ENCODE results near the gene PRDM12.
A peak's percentile ranks its signal among the peaks of the same experiment; 100 is the strongest.

The PRDM12 gene

DNA sequence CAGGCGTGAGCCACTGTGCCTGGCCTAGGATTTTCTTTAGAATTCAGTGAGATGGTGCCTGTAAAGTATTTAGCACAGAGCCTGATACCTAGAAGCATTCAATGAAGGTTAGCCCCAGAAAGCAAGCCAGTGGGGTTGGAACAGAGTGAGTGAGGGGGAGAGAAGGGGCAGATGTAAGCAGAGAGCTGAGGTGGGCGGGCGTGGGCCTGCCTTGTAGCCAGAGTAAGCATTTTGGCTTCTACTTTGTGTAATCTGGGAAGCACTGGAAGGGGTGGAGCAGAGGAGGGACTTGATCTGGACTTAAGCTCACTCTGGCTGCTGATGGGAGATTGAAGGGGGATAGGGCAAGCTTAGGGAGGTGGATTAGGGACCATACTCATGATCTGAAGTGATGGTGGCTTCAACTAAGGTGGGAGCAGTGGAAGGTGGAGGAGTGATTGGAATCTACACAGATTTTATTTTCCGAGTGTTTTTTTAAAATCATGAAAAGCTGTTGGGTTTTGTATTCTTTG lies 31.8 kb downstream of the PRDM12 start:
- TF ChIP-seq, protein P1, sequence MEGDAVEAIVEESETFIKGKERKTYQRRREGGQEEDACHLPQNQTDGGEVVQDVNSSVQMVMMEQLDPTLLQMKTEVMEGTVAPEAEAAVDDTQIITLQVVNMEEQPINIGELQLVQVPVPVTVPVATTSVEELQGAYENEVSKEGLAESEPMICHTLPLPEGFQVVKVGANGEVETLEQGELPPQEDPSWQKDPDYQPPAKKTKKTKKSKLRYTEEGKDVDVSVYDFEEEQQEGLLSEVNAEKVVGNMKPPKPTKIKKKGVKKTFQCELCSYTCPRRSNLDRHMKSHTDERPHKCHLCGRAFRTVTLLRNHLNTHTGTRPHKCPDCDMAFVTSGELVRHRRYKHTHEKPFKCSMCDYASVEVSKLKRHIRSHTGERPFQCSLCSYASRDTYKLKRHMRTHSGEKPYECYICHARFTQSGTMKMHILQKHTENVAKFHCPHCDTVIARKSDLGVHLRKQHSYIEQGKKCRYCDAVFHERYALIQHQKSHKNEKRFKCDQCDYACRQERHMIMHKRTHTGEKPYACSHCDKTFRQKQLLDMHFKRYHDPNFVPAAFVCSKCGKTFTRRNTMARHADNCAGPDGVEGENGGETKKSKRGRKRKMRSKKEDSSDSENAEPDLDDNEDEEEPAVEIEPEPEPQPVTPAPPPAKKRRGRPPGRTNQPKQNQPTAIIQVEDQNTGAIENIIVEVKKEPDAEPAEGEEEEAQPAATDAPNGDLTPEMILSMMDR (conservative IDR thresholded peaks at IDR 0.05; ENCODE audit: control insufficient read depth, insufficient read depth, low read depth, low read length): no peak
- no peak overlapping the region for H3K4me3 ChIP-seq (ENCODE audit: control insufficient read depth, low read depth, low read length)
- no peak for DNase-seq (ENCODE audit: low read depth)

DNA sequence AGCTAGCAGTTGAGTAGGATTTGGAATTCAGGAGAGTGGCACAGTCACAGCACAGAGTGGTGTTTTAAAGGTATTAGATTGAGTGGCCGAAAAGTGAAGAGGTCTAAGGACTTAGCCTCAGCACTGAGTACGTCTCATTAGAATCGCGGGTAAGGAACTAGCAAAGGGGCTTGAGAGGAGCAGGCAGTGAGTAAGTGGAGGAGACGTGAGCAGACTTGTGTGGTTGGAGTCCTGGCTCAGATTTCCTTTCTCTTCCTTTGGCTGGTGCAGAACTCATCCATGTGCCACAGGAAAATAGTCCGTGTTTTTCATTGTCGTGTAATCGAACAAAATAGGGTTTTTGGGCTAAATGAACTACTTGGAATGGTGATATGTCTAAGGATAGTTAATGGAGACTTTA lies 32.6 kb downstream of the PRDM12 start:
- TF ChIP-seq, protein P1 (conservative IDR thresholded peaks at IDR 0.05; ENCODE audit: control insufficient read depth, insufficient read depth, low read depth, low read length): no peak
- no peak for DNase-seq (ENCODE audit: low read depth)
- H3K4me3 ChIP-seq (ENCODE audit: control insufficient read depth, low read depth, low read length): no peak overlapping the region

DNA sequence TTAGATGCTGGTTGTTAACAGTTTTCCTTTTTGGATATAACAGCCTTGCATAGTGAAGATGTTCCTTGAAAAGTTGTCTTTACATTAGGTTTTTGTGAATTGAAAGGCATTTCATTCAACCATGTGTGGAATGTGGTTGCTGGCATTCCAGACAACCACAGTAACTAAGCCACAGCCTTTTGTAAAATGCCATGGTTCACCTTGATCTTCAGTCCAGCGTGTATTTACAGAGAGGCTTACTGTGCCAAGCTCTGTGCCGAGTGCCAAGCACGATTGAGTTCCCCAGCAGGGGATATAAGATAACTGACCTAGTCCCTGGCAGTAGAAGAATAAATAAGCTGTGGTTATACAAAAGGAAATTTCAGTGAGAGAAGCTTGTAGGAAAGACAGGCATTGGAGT lies 34.1 kb downstream of the PRDM12 start:
- TF ChIP-seq, protein P1 (conservative IDR thresholded peaks at IDR 0.05; ENCODE audit: control insufficient read depth, insufficient read depth, low read depth, low read length): no peak
- DNase-seq (ENCODE audit: low read depth): no peak
- no peak overlapping the region for H3K4me3 ChIP-seq (ENCODE audit: control insufficient read depth, low read depth, low read length)

DNA sequence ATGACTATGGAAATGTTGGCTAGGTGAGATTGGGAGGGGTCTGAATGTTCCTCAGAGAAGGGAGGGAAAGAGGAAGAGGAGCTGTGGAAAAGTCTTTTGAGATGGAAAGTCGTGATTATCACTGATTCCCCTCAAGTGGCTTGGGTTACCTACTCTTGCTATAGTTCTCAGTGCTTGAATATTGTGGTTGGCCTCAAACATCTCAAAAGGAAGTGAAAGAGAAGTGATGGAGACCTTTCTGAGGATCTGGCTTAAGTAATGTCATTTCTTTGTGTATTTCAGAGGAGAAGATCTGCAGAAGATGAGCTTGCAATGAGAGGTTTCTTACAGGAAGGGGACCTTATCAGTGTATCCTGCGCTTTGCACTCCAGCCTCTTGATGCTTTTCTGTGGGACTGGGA lies 34.7 kb downstream of the PRDM12 start:
- no peak overlapping the region for H3K4me3 ChIP-seq (ENCODE audit: control insufficient read depth, low read depth, low read length)
- TF ChIP-seq, protein P1 (conservative IDR thresholded peaks at IDR 0.05; ENCODE audit: control insufficient read depth, insufficient read depth, low read depth, low read length): no peak
- no peak for DNase-seq (ENCODE audit: low read depth)

DNA sequence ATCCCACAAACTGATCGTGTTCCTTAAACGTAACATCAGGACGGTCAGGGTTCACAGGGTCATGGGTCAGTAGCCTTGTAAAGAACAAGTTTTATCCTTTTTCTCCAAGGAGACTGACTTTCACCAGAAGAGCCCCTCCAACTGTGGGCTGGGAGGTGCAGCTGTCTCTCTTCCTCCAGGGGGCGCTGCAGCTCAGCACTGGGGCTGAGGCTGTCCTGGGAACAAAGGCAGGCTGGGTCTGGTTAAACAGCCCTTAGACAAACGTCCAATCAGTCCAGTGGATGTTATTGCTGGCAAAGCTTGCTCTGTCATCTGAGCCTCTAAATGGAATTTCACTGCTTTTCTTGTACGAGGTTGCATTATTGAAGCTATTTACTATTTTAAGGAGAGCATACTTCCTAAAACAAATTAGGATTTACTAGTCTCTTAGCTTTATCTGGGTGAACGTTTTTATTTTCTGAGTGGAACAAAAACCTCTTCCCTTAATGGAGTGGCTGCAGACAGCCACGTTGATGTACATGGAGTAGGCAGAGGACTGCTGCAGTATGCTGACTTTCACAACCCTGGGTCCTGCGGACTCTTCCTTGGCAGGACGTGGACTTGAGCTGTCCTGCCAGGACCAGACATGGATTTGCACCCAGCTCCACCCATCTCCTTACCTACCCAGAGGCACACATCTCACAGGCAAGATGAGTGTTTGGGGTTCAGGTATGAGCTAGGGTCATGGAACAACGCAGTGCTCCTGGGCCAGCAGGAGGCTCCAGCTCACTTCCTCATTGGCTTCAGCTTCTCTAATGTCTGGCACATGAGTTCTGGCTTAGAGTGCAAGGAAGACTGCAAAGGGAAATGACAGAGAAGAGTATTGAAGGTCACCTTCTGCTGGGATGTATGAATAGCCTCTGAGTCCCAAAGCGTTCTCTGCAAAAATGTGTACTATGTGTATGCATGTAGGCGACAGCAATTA lies 36.9 kb downstream of the PRDM12 start:
- TF ChIP-seq, protein P1 (conservative IDR thresholded peaks at IDR 0.05; ENCODE audit: control insufficient read depth, insufficient read depth, low read depth, low read length): peak; percentile 98
- no peak overlapping the region for H3K4me3 ChIP-seq (ENCODE audit: control insufficient read depth, low read depth, low read length)
- DNase-seq (ENCODE audit: low read depth): peak; percentile 83

DNA sequence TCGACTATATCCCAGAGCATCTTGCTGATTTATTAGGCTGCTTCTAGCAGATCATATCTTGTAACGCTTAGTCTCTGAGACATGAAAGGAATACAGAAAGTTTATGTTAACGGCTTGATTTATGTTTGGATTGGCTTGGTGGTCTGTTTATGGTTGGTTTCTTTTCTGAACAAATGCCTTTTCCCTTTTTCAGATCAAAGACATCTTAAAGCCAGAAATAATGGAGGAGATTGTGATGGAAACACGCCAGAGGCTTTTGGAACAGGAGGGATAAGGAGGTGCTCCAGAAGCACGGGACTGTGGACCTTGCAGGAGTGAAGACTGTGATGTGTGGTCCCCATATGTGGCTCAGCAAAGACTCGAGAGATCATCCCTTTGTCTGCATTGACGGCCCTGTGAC lies 39.1 kb downstream of the PRDM12 start:
- H3K4me3 ChIP-seq (ENCODE audit: control insufficient read depth, low read depth, low read length): no peak overlapping the region
- no peak for DNase-seq (ENCODE audit: low read depth)
- TF ChIP-seq, protein P1 (conservative IDR thresholded peaks at IDR 0.05; ENCODE audit: control insufficient read depth, insufficient read depth, low read depth, low read length): no peak

Data from fibroblast of mammary gland (primary cell).